Muscle layer of colon (tissue), 2 donors: ENCODE results near the gene TCFL5.
A peak's percentile ranks its signal among the peaks of the same experiment; 100 is the strongest.

Experiments used
- H3K27ac ChIP-seq: one replicate; pipeline ENCODE4 v1.7.0; 2013; ENCODE audit warnings: low read depth, mild to moderate bottlenecking, low read length, moderate library complexity
- H3K27me3 ChIP-seq, 2 donors: one replicate each; pipeline ENCODE4 v1.7.0; 2013; ENCODE audit warnings: low read length in 2 of 2, mild to moderate bottlenecking in 2 of 2; ENCODE audit not compliant: insufficient read depth in 2 of 2, control insufficient read depth in 1 of 2
- H3K36me3 ChIP-seq: one replicate; pipeline ENCODE4 v1.7.0; 2013; ENCODE audit warnings: mild to moderate bottlenecking, low read length; ENCODE audit not compliant: insufficient read depth
- H3K4me1 ChIP-seq: one replicate; pipeline ENCODE4 v1.7.0; 2013; ENCODE audit warnings: mild to moderate bottlenecking, low read length; ENCODE audit not compliant: insufficient read depth
- H3K4me3 ChIP-seq, 2 donors: one replicate each; pipeline ENCODE4 v1.7.0; 2013; ENCODE audit warnings: low read length in 2 of 2, low read depth in 1 of 2, mild to moderate bottlenecking in 1 of 2, moderate library complexity in 1 of 2
- H3K9ac ChIP-seq: one replicate; pipeline ENCODE4 v1.7.0; 2013; ENCODE audit warnings: low read length
- H3K9me3 ChIP-seq: one replicate; pipeline ENCODE4 v1.7.0; 2013; ENCODE audit warnings: mild to moderate bottlenecking, low read length
- donor health status: abdominal sarcoma.
- donor health status: Adenocarcinoma of cecum.

TCFL5 gene

DNA sequence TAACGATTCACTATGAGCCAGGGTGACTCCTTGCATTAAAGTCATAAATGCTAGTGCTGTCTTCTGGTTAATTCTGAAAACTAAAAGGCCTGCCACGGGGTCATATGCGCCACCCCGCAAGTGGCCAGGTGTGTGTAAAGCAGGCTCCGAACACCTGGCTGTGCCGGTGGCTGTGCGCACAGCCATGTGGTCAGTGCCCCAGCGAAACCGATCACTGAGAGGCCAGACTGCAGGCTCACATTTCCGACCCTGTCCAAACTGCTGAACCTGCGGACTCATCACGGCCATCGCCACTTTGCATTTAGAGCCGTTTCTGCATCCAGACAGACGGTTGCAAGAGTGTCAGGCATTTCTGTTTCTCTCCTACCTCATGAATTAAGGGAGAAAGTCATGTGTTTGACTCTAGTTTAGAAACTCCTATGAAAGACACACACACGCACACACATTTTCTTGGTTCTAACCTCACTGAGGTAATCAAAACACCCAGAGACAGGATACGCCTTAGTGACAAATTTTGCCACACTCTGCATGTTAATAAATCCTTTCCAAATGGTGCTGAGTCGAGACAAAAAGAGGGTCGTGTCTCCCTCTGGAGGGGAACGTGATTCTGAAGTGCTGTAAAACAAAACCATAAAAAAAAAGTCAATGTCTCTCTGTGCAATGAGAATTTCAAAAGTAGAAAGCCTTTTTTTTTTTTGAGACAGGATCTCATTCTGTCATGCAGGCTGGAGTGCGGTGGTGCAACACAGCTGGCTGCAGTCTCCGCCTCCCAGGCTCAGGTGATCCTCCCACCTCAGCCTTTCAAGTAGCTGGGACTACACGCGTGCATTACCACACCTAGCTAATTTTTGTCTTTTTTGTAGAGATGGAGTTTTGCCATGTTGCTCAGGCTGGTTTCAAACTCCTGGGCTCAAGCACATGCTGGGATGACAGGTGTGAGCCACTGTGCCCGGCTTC is 31.0 kb upstream of the TCFL5 start:
- Histone ChIP-seq H3K9me3 (no peaks in the 10 kb centered on the region), H3K27me3 (no peaks in the 10 kb centered on the region), H3K36me3 (peaks cover 74% of the 10 kb centered on the region), H3K4me1 (peaks cover 10% of the 10 kb centered on the region), H3K27ac (no peak overlapping the region), H3K9ac (no peak overlapping the region), H3K4me3 (no peak overlapping the region)

GRCh38 chr20:62891111-62891510 is 29.5 kb upstream of the TCFL5 start:
- no peaks in the 10 kb centered on the region for H3K9me3 ChIP-seq
- H3K9ac ChIP-seq = no peak overlapping the region
- H3K27ac ChIP-seq = no peak overlapping the region
- peaks cover 14% of the 10 kb centered on the region for H3K4me1 ChIP-seq
- H3K4me3 ChIP-seq = no peak overlapping the region
- H3K36me3 ChIP-seq = peaks cover 86% of the 10 kb centered on the region
- H3K27me3 ChIP-seq = no peaks in the 10 kb centered on the region

DNA sequence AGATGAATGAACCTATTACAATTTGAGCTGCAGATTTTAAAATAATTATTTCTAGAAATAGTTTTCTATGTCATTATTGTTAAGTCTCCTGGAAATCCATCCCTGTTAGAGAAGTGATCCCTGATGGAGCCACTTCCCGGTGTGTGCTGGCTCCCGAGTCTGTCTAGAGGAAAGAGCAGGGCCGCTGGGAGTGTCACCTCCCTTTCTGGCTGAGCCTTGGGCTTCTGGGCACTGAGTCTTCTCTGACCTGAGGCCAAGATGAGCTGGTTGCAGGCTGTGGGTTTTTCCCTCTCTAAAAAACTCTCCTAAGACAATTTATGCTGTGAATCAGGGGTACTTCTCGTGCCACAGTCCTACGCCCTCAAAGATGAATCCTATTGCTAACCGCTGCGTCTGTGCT is 28.8 kb upstream of the TCFL5 start:
- Histone ChIP-seq H3K36me3 (peaks cover 92% of the 10 kb centered on the region), H3K4me1 (peaks cover 14% of the 10 kb centered on the region), H3K4me3 (no peak overlapping the region), H3K27me3 (no peaks in the 10 kb centered on the region), H3K9ac (no peak overlapping the region), H3K27ac (no peak overlapping the region), H3K9me3 (no peaks in the 10 kb centered on the region)

DNA sequence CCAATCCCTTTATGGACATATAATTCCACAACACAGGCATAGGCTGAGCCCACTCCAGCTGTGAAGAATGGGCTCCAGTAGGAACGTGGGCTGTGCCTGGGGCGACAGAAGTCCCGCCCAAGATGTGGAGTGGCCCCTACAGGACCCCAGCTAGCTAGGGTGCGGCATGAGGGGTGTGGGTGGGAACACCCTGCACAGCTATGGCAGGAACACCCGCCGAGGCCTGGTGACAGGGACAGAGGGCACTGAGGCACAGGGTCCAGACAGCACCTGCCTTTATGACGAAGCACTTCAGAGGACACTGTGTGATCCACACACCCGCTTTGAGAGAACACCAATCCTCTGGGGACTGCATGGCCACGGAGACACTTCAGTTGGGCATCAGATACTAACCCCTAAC is 28.2 kb upstream of the TCFL5 start:
- Histone ChIP-seq H3K27ac (no peak overlapping the region), H3K27me3 (no peaks in the 10 kb centered on the region), H3K4me3 (no peak overlapping the region), H3K9me3 (no peaks in the 10 kb centered on the region), H3K9ac (no peak overlapping the region), H3K4me1 (peaks cover 14% of the 10 kb centered on the region), H3K36me3 (peaks cover 87% of the 10 kb centered on the region)

DNA sequence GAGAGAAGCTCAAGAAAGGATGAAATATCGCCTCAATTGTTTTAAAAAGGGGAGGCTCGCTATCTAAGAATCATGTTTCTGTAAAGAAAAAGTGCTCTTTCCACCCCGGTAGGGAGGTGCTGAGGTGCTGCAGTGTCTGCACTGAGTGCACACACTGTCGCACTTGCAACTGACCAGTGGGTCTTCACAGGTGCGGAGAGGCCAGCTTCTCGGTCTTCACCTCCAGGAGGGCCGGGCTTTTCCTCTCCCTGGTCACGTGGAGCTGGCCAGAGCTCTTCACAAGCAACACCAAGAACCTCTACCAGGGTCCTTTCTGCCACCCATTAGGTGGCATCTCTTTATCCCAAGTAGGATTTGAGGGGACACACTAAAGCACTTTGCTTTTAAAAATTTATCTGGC is 27.8 kb upstream of the TCFL5 start:
- Histone ChIP-seq H3K4me3 (no peak overlapping the region), H3K9ac (no peak overlapping the region), H3K27ac (no peak overlapping the region), H3K27me3 (no peaks in the 10 kb centered on the region), H3K4me1 (peaks cover 14% of the 10 kb centered on the region), H3K36me3 (peaks cover 83% of the 10 kb centered on the region), H3K9me3 (no peaks in the 10 kb centered on the region)

- no peaks in the 10 kb centered on the region for H3K9me3 ChIP-seq
- H3K4me3 ChIP-seq = no peak overlapping the region
- no peak overlapping the region for H3K9ac ChIP-seq
- no peaks in the 10 kb centered on the region for H3K27me3 ChIP-seq
- peaks cover 78% of the 10 kb centered on the region for H3K36me3 ChIP-seq
- H3K27ac ChIP-seq = no peak overlapping the region
- H3K4me1 ChIP-seq = peaks cover 14% of the 10 kb centered on the region
These were observed 27.3 kb upstream of the TCFL5 start for GRCh38 chr20:62888910-62889309.

- Histone ChIP-seq H3K27ac (peak overlapping the region; percentile 73), H3K4me1 (peaks cover 14% of the 10 kb centered on the region), H3K36me3 (peaks cover 73% of the 10 kb centered on the region), H3K9me3 (no peaks in the 10 kb centered on the region), H3K27me3 (no peaks in the 10 kb centered on the region), H3K4me3 (no peak overlapping the region), H3K9ac (no peak overlapping the region)
These were observed 26.8 kb upstream of the TCFL5 start for GRCh38 chr20:62888406-62888805.

DNA sequence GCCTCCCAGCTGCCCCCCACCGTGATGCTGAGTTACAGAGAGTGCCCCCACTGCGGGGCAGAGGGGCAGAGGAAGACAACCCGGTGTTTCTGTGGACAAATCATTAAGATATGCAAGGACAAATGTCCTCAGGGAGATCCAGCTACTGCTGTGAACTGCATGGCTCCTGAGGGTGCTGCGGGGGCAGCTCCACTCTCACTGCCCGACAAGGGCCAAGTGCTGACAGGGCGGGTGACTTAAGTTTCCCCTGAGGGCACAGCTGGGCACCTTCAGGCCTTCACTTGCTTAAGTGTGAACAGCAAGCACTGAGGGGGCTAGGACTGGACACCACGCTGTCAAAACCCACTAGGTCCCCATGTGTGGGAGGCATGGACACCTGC is 26.2 kb upstream of the TCFL5 start:
- Histone ChIP-seq H3K36me3 (peaks cover 68% of the 10 kb centered on the region), H3K4me1 (peaks cover 14% of the 10 kb centered on the region), H3K9ac (no peak overlapping the region), H3K27me3 (no peaks in the 10 kb centered on the region), H3K9me3 (no peaks in the 10 kb centered on the region), H3K4me3 (no peak overlapping the region), H3K27ac (peak overlapping the region; percentile 73)

- peak overlapping the region; percentile 73 for H3K27ac ChIP-seq
- no peak overlapping the region for H3K4me3 ChIP-seq
- H3K9ac ChIP-seq = no peak overlapping the region
- peaks cover 14% of the 10 kb centered on the region for H3K4me1 ChIP-seq
- no peaks in the 10 kb centered on the region for H3K27me3 ChIP-seq
- H3K9me3 ChIP-seq = no peaks in the 10 kb centered on the region
- peaks cover 62% of the 10 kb centered on the region for H3K36me3 ChIP-seq
These were observed 25.7 kb upstream of the TCFL5 start for GRCh38 chr20:62887152-62887859.

DNA sequence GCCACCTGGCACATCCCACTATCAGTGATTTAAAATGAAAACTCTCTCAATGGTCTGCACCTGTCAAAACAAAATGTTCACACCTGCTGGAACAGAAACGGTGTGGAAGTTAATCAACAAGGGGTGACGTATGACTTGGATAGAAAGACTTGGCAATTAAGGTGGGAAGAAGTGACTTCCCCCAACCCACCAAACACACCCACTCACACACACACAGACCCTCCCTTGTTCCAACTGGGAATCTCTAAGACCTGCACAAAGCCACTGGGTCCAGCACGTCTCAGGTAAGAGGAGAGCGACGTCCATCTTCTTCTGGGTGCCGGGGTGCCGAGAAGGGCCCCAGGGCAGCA is 25.1 kb upstream of the TCFL5 start:
- peaks cover 14% of the 10 kb centered on the region for H3K4me1 ChIP-seq
- no peak overlapping the region for H3K4me3 ChIP-seq
- H3K9me3 ChIP-seq = no peaks in the 10 kb centered on the region
- H3K9ac ChIP-seq = no peak overlapping the region
- peak overlapping the region; percentile 73 for H3K27ac ChIP-seq
- H3K27me3 ChIP-seq = no peaks in the 10 kb centered on the region
- H3K36me3 ChIP-seq = peaks cover 58% of the 10 kb centered on the region

GRCh38 chr20:62885896-62886708 is 24.5 kb upstream of the TCFL5 start:
- H3K4me1 ChIP-seq = peaks cover 14% of the 10 kb centered on the region
- H3K36me3 ChIP-seq = peaks cover 58% of the 10 kb centered on the region
- H3K27ac ChIP-seq = no peak overlapping the region

More at GRCh38 chr20:62885896-62886708, 24.5 kb upstream of the TCFL5 start:
- Histone ChIP-seq H3K9me3 (no peaks in the 10 kb centered on the region), H3K4me3 (no peak overlapping the region), H3K27me3 (no peaks in the 10 kb centered on the region), H3K9ac (no peak overlapping the region)
